Retina (tissue), 1 donor: Measurements from ENCODE around the gene TLNRD1.

Experiments
- DNase-seq: peaks from one replicate; pipeline ENCODE4 v3.0.0-alpha.2; 2016

Gene TLNRD1

GRCh38 chr15:81002331-81003096, 1.8 kb downstream of the TLNRD1 start:
- DNase-seq, result peak; percentile 56

GRCh38 chr15:81003097-81003350, 2.3 kb downstream of the TLNRD1 start:
- DNase-seq, result no peak

- DNase-seq, result no peak
Measured at GRCh38 chr15:81006124-81006523, 5.4 kb downstream of the TLNRD1 start.

GRCh38 chr15:81007428-81008064, 6.8 kb downstream of the TLNRD1 start:
- DNase-seq, result no peak

- no peak for DNase-seq
Measured at GRCh38 chr15:81008312-81008711, 7.6 kb downstream of the TLNRD1 start.

GRCh38 chr15:81010086-81010485, 9.4 kb downstream of the TLNRD1 start:
- DNase-seq, result no peak

- DNase-seq, result no peak
Measured at GRCh38 chr15:81011593-81011992, 10.9 kb downstream of the TLNRD1 start.

GRCh38 chr15:81012588-81012987, 11.9 kb downstream of the TLNRD1 start:
- DNase-seq, result no peak

- no peak for DNase-seq
Measured at GRCh38 chr15:81013396-81013929, 12.7 kb downstream of the TLNRD1 start.

GRCh38 chr15:81014446-81015093, 13.8 kb downstream of the TLNRD1 start:
- no peak for DNase-seq

- no peak for DNase-seq
Measured at GRCh38 chr15:81015621-81016488, 15.1 kb downstream of the TLNRD1 start.

GRCh38 chr15:81016489-81017068, 15.9 kb downstream of the TLNRD1 start:
- DNase-seq, result no peak

GRCh38 chr15:81018197-81018596, 17.5 kb downstream of the TLNRD1 start:
- no peak for DNase-seq

GRCh38 chr15:81021321-81021720, 20.6 kb downstream of the TLNRD1 start:
- no peak for DNase-seq

- peak; percentile 54 for DNase-seq
Measured at GRCh38 chr15:81023483-81024264, 23.0 kb downstream of the TLNRD1 start.

- DNase-seq, result peak; percentile 72
Measured at GRCh38 chr15:81024265-81024872, 23.6 kb downstream of the TLNRD1 start.

GRCh38 chr15:81024936-81025335, 24.2 kb downstream of the TLNRD1 start:
- DNase-seq, result no peak

GRCh38 chr15:81025721-81026370, 25.1 kb downstream of the TLNRD1 start:
- no peak for DNase-seq

GRCh38 chr15:81026836-81027599, 26.3 kb downstream of the TLNRD1 start:
- DNase-seq, result no peak
